GM19468 (cell line): ENCODE data around the gene PTPN14.
"Not testable (repeated sequence)": the region's sequence is repeated elsewhere in the genome, so short reads cannot be mapped to it uniquely, and the experiment has no call there.

Source experiments
- ATAC-seq: cut with Tn5 transposase; IDR thresholded peaks from one replicate; pipeline ENCODE4 v1.9.1; 2021; ENCODE audit warnings: mild to moderate bottlenecking, moderate library complexity, moderate number of reproducible peaks; ENCODE audit not compliant: unreplicated experiment; ENCODE audit errors: extremely low read depth

The PTPN14 gene

DNA sequence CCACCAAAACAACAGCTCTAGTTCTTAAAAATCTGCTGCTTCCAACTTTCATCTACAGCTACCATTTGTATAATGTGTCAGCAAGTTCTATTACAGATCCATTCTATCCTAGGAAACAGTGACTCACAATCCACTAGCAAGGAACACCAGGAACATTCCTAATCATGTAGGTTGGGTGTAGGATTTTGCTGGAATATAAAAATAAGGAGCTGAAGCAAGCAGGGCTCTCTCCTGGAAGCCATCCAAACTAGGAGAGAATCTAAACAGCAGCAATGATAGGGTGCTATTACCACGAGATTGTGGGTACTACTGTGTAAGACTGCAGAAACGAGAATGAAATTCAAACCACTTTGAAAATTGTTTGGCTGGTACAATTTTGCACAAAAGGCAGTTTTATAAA, 135.0 kb downstream of the PTPN14 start:
- ATAC-seq, result no peak

GRCh38 chr1:214415131-214415530, 136.3 kb downstream of the PTPN14 start:
- ATAC-seq, result no peak

DNA sequence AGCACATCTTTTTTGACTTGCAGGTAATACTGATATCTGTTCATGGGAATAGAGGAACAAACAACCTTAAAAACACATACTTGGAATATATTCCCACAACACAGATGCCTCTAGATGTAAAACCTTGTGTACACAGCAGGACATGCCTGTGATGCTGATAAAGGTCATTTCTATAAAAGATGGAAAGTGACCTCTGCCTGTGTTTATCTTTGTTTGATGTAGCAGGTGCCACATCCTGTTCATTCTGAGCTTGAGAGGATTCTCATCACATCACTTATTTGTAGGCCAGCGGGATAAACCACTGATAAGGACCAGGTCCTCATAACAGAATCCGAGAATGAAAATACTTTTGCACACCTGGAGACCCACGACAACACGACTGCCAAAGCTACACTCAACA, 136.7 kb downstream of the PTPN14 start:
- ATAC-seq, result no peak

DNA sequence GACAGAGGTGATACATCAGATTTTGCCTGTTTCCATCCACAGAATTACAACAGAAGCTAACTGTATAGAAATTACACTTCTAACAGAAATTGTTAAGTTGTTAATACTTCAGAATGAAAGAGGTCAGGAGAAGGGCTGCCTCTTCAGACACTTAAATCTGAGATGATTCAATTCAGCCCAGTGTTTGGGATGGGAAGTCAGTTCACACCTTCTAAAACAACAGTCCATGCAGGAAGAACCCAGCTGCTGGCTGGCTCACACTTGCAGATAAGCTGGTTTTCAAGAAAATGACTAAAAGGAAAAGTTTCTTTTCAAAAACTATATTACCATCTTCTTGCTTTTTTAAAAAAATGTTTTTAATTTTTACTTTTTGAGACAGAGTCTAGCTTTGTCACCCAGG, 138.1 kb downstream of the PTPN14 start:
- no peak for ATAC-seq

- ATAC-seq, result no peak
Measured at GRCh38 chr1:214404571-214405213, 146.7 kb downstream of the PTPN14 start.

DNA sequence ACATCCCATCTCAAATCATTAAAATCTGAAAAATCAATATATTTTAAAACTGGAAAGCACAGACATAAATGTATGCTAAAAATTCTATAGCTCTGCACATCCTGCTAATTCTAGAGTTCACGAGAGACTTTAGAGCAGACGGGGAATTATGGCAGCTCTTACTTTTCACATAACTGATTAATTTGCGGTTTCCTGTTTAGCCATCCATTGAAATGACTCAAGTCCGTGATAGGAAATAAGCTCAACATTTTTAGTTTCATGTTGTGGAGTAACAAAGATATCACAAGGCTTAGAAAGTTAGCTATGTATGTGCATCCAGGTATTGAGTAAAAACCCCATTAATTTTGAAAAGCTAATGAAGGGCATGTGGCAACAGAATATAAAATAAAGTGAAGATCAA, 147.2 kb downstream of the PTPN14 start:
- ATAC-seq, result peak; percentile 60

- ATAC-seq, result no peak
Measured at GRCh38 chr1:214403431-214403830, 148.0 kb downstream of the PTPN14 start.

DNA sequence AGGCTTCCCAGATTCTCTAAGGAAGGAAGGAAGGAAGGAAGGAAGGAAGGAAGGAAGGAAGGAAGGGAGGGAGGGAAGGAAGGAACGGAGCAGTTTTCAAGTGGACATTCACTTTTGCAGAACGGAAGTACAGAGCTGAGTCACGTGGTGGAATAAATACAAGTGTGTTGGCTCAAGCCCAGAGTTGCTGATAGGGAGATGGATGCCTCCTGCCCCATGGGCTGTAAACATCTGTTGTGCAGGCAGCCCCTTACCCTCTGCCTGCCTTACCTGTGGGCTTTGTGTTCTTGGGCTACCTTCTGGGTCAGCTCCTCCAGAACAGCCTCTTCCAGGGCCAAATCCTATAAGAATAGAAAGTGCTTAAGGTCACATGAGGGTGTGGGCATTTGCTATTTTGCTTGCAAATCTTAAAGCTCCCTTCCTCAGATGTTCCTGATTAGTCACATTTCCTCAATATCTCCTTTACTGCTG, 148.8 kb downstream of the PTPN14 start:
- no peak for ATAC-seq

DNA sequence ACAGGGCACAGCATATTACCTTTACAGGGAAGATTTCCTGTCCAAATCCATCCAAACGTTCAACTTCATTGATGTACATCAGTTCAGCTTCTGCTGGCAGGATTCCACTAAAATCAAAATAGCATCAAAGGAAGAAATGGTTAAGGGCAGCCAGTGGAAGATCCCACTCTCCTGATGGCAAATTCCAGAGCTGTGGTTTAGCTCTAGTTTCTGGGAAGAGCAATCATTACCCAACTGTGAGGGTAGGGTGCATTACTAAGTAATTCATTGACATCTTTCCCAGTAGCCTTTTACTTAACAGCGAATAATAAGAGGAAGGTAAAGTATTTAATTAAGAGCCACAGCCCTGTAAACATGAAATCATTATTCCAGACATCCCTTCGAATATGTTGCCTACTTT, 149.7 kb downstream of the PTPN14 start:
- no peak for ATAC-seq

- no peak for ATAC-seq
Measured at GRCh38 chr1:214400131-214400530, 151.3 kb downstream of the PTPN14 start.

GRCh38 chr1:214398490-214398889, 152.9 kb downstream of the PTPN14 start:
- no peak for ATAC-seq

DNA sequence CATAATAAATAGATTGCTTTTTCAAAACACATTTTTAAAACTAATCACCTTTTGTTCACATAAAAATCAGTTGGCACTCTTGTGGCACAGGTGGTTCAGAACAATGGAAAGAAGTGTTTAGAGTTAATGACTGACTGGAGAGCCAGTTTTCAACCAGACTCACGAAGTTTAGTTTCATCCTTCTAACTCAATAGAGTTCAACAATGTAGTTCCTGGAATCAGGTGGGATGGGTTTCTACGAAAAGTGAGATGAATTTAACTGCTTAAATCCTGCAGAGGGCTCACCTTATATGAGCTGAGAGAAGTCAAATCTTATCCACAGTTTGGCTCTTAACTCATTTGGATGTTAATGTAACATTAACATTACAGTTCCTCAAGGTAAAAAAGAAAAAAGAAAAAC, 153.9 kb downstream of the PTPN14 start:
- no peak for ATAC-seq

DNA sequence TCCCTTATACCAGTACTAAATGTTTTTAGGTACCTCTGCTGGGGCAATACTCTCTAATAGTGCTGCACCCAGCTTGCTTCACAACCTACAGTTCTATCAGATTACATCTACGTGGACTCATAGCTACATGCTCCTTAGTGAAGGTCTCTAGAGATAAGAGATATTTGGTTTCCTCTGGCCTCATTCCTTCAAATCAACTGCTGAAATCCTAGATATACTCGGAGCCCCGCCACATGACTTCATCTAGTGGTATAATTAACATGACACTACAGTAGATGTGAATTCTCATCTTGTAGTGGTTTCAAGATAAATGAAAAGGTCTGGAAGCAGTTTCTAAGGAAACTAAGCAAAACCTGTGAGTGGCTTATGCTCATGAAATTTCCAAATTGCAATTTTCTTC, 155.1 kb downstream of the PTPN14 start:
- no peak for ATAC-seq

GRCh38 chr1:214394569-214394968, 156.8 kb downstream of the PTPN14 start:
- ATAC-seq, result not testable (repeated sequence)

GRCh38 chr1:214393086-214393485, 158.3 kb downstream of the PTPN14 start:
- no peak for ATAC-seq

- no peak for ATAC-seq
Measured at GRCh38 chr1:214391873-214392645, 159.3 kb downstream of the PTPN14 start.

DNA sequence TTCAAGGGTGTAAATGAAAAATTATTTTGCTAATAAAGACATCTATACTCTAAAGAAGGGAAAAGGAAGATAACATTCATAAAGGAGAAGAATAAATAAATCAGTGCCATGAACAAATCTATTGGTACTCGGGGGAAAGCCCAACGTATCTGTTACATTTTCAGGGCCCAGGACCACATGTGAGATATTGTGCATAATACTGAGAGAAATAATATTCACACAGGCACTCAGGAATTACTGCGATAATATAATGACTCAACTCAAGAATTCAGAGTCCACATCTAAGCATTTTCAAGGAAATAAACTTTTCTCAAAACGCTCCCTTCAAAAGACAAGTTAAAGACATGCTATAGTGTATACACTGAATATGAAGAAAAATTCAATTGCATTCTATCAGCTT, 161.7 kb downstream of the PTPN14 start:
- ATAC-seq, result no peak

GRCh38 chr1:214386747-214387146, 164.7 kb downstream of the PTPN14 start:
- no peak for ATAC-seq

DNA sequence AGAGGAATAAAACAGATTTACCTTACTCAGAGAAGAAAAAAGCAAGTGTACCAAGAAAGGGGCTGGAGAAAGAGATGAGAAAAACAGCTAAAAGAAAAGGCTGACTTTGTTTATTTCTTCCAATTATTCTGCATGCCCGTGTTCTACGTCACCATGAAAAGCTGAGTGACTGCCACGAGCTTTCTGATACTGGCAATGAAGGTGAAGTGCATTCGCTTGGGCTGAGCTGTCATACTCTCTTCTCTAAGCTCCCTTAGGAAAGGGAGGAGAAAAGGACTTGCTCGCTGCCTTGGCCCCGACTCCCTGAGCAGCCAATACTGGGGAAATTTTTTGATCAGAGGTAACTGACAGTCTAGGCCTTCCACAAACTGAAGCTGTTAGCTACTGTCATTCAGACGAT, 165.1 kb downstream of the PTPN14 start:
- no peak for ATAC-seq

- no peak for ATAC-seq
Measured at GRCh38 chr1:214385428-214385827, 166.0 kb downstream of the PTPN14 start.

GRCh38 chr1:214384373-214385079, 166.9 kb downstream of the PTPN14 start:
- ATAC-seq, result no peak
